Osteoblast (primary cell): ENCODE measurements around the gene PLD4. TPM values are rescaled to one million over a fixed set of nuclear protein-coding genes. Genes with fewer than 3 reads are reported as not detected.

ENCODE experiments used
- DNase-seq: peaks from one replicate; pipeline ENCODE4 v3.0.0; 2011; ENCODE audit warnings: low spot score, mixed read lengths; ENCODE audit not compliant: insufficient read length; ENCODE audit errors: missing footprints
- H2AFZ ChIP-seq: 2 replicates; pipeline ENCODE4 v1.6.0; 2011; ENCODE audit warnings: mild to moderate bottlenecking, low read length
- H3K27ac ChIP-seq: 2 replicates; pipeline ENCODE4 v1.5.1; 2011; ENCODE audit warnings: mild to moderate bottlenecking, low read depth, low read length, moderate library complexity
- H3K27me3 ChIP-seq: 2 replicates; pipeline ENCODE4 v1.6.0; 2012; ENCODE audit warnings: mild to moderate bottlenecking, control low read depth, inconsistent platforms, low read length, moderate library complexity; ENCODE audit not compliant: insufficient read depth
- H3K36me3 ChIP-seq: 2 replicates; pipeline ENCODE4 v1.5.1; 2011; ENCODE audit warnings: mild to moderate bottlenecking, low read length, control low read depth, moderate library complexity; ENCODE audit not compliant: insufficient read depth
- H3K4me1 ChIP-seq: 2 replicates; pipeline ENCODE4 v1.5.1; 2011; ENCODE audit warnings: mild to moderate bottlenecking, low read length, control low read depth, moderate library complexity; ENCODE audit not compliant: insufficient read depth
- H3K4me2 ChIP-seq: 2 replicates; pipeline ENCODE4 v1.6.0; 2011; ENCODE audit warnings: mild to moderate bottlenecking, low read length; ENCODE audit not compliant: insufficient read depth
- H3K4me3 ChIP-seq: fragments of 200-600 bp; sonication (generic); 3 replicates; pipeline ENCODE4 v1.5.1; 2012; ENCODE audit warnings: mild to moderate bottlenecking, low read length, inconsistent platforms; ENCODE audit not compliant: insufficient read depth
- H3K79me2 ChIP-seq: 2 replicates; pipeline ENCODE4 v1.6.0; 2012; ENCODE audit warnings: mild to moderate bottlenecking, low read length, control low read depth, inconsistent platforms; ENCODE audit not compliant: insufficient read depth
- H3K9me3 ChIP-seq: 2 replicates; pipeline ENCODE4 v1.5.1; 2011; ENCODE audit warnings: low read depth, low read length, control low read depth
- H4K20me1 ChIP-seq: 2 replicates; pipeline ENCODE4 v1.6.0; 2012; ENCODE audit warnings: mild to moderate bottlenecking, low read length, control low read depth; ENCODE audit not compliant: insufficient read depth
- CTCF ChIP-seq: IDR thresholded peaks from 2 replicates; pipeline ENCODE4 v1.5.1; 2011; ENCODE audit warnings: mild to moderate bottlenecking, low read depth, low read length, moderate library complexity; ENCODE audit errors: extremely low read depth
- total RNA-seq: library from RNA; depleted of rRNA; stranded (reverse); fragments of >200 nt; gene quantifications from 2 replicates; pipeline ENCODE4 v1.2.3, GENCODE V29; 2012

The PLD4 gene
- total RNA-seq, 1 donor = not detected

DNA sequence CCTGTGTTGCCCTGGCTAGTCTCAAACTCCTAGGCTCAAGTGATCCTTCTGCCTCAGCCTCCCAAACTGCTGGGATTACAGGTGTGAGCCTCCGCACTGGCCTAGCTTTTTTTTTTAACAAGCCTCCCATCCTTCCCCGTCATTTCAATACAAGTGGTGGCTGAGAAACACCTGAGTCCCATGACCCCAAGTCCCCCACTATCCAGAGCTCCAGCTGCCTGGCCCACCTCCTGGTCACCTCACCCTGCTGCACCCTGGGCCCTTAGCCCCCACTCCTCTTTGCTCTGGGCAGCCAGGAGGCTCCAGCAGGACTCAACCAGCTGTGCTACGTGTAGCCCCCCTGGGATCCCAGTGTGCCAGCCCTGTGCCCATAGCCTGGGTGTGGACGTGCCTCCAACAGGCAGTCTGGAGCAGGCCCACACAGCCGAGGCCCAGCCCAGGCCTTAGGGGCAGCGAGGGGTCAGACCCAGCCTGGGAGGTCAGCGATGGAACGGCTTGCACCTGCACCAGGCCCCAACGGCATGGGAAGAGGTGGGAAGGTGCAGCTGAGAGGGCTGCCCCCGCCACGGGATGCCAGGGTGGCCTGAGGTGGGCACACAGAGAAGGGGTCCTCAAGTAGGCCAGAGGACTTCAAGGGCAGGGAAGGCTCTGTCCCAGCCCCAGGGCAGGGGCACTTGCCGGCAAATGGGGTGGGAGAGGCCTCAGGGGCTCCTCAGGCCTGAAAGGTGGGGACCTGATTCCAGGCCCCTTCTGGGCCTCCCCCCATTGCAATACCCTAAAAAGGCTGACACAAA lies 47.0 kb downstream of the PLD4 start:
- no peak for TF ChIP-seq CTCF

DNA sequence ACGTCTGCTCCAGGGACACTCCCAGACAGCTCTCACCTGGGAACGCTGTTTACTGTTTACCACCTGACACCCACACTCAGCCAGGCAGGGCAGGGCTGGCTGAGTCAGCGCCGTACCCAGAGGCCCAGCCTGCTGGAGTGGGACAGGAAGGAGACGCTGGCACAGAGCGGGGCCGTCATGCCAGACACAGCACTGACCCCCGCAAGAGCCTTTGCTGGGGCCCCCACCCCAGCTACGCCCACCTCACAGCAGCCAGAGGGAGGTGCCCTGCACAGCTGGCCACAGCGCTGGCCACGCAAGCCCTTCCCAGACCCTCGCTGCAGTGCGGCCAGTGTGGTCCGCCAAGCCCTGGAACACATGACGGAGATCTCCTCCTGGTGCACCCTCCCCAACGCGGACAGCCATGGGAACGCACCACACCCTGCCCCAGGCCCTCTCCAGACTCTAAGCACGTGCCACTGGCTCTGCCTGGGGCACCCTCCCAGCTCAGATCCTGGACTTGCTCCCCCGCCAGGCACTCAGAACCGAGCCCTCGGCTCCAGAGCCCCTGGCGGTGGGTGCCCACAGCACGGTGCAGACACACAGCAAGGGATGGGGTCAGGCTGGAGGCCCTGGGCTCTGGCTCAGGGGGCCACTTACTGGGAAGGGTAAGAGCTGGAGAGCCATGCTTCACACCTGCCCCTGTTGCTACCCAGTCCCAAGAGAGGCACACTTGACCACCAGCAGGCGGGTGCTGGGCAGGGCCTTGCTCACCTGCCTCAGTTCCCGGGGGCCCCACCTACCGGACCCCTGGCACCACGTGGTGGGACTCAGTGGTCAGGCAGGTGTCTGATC lies 47.8 kb downstream of the PLD4 start:
- Histone ChIP-seq H3K36me3 (no peaks in the 10 kb centered on the region), H2AFZ (peak overlapping the region; percentile 72), H3K4me3 (peak overlapping the region; percentile 48), H3K79me2 (peaks cover 2% of the 10 kb centered on the region), H3K4me1 (peaks cover 43% of the 10 kb centered on the region), H3K27ac (peak overlapping the region; percentile 77), H3K27me3 (no peaks in the 10 kb centered on the region), H3K9me3 (no peaks in the 10 kb centered on the region), H4K20me1 (no peaks in the 10 kb centered on the region), H3K4me2 (peak overlapping the region; percentile 55)
- TF ChIP-seq CTCF = no peak
- peak; percentile 95 for DNase-seq

More for the DNA sequence above, 47.0 kb downstream of the PLD4 start:
- Histone ChIP-seq H3K79me2 (peaks cover 2% of the 10 kb centered on the region), H3K4me2 (no peak overlapping the region), H2AFZ (no peak overlapping the region), H3K27ac (peak overlapping the region; percentile 77), H3K27me3 (no peaks in the 10 kb centered on the region), H3K36me3 (no peaks in the 10 kb centered on the region), H3K4me3 (no peak overlapping the region), H3K9me3 (no peaks in the 10 kb centered on the region), H4K20me1 (no peaks in the 10 kb centered on the region), H3K4me1 (peaks cover 43% of the 10 kb centered on the region)
- peak; percentile 50 for DNase-seq

- peak; percentile 100 for DNase-seq
- Histone ChIP-seq H3K9me3 (no peaks in the 10 kb centered on the region), H4K20me1 (no peaks in the 10 kb centered on the region), H3K27ac (peak overlapping the region; percentile 77), H3K4me2 (peak overlapping the region; percentile 55), H3K36me3 (no peaks in the 10 kb centered on the region), H2AFZ (peak overlapping the region; percentile 72), H3K4me1 (peaks cover 45% of the 10 kb centered on the region), H3K27me3 (no peaks in the 10 kb centered on the region), H3K4me3 (peak overlapping the region; percentile 48), H3K79me2 (peaks cover 2% of the 10 kb centered on the region)
- TF ChIP-seq CTCF = no peak
Measured at GRCh38 chr14:104973135-104973384, 48.4 kb downstream of the PLD4 start.
